Stimulated activated naive B cell treated with anti-CD40 and anti-IgM and Interleukin-4, amounts not matched to agents 10 μg/mL and 1 μg/mL and 100 μg/mL, for 72 hours (primary cell): ENCODE data around the gene AFG3L2.
A peak's percentile ranks its signal among the peaks of the same experiment; 100 is the strongest.

Source experiments
- ATAC-seq, 2 donors: fragments of 150-1000 bp; cut with Tn5 transposase; replicated peaks; 2 replicates each; pipeline ENCODE4 v1.10.0; 2021; ENCODE audit warnings: moderate library complexity in 1 of 2
- DNase-seq: peaks from one replicate; pipeline ENCODE4 v3.0.0; 2021
- H3K27ac Mint-ChIP-seq: one replicate; pipeline ENCODE4 v1.8.0; 2022; ENCODE audit warnings: mild to moderate bottlenecking, mixed read lengths
- H3K27me3 Mint-ChIP-seq, 2 donors: one replicate each; pipeline ENCODE4 v1.8.0; 2022; ENCODE audit warnings: mixed read lengths in 2 of 2
- H3K36me3 Mint-ChIP-seq, 2 donors: one replicate each; pipeline ENCODE4 v1.8.0; 2022; ENCODE audit warnings: mixed read lengths in 2 of 2, mild to moderate bottlenecking in 1 of 2
- H3K4me1 Mint-ChIP-seq, 2 donors: one replicate each; pipeline ENCODE4 v1.8.0; 2022; ENCODE audit warnings: mixed read lengths in 2 of 2, mild to moderate bottlenecking in 1 of 2
- H3K4me3 Mint-ChIP-seq, 2 donors: one replicate each; pipeline ENCODE4 v1.8.0; 2022; ENCODE audit warnings: mild to moderate bottlenecking in 2 of 2, mixed read lengths in 2 of 2, moderate library complexity in 1 of 2
- H3K9me3 Mint-ChIP-seq, 2 donors: one replicate each; pipeline ENCODE4 v1.8.0; 2022; ENCODE audit warnings: mixed read lengths in 2 of 2, mild to moderate bottlenecking in 1 of 2

Gene AFG3L2

DNA sequence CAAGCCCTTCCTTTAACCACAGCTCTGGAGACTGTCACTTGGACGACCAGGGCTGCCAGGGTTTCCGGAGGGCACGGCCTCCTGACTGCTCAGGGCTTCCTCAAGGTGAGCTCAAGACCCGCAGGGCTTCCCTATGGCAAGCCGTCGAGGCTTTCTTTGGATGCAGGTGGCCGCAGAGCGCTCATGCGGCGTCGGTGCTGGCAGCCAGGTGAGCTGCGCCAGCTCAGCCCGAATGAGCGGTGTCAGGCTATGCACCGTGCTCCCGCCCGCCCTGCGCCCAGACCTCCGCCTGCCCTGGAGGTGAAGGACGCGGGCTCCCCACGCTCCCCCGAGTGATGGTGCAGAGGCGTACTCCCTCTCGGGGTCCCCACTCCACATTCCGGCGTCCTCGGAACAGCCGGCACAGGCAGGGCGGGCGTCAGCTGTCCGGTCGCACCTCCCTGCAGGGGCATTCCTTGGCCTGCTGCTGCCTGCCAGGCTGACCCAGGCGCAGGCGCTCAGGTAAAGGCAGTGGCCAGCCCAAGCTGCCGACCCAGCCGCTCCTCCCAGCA, 89.8 kb downstream of the AFG3L2 start:
- Mint-ChIP-seq H3K36me3 (no peaks in the 10 kb centered on the region), H3K27me3 (peaks cover 42 to 51% of the 10 kb centered on the region in 2 donors), H3K27ac (no peak overlapping the region), H3K4me1 (peaks cover 8 to 18% of the 10 kb centered on the region in 2 donors), H3K4me3 (peak overlapping the region; percentile 29 to 69), H3K9me3 (no peaks in the 10 kb centered on the region)
- ATAC-seq (peak; percentile 8 to 16), DNase-seq (no peak)

DNA sequence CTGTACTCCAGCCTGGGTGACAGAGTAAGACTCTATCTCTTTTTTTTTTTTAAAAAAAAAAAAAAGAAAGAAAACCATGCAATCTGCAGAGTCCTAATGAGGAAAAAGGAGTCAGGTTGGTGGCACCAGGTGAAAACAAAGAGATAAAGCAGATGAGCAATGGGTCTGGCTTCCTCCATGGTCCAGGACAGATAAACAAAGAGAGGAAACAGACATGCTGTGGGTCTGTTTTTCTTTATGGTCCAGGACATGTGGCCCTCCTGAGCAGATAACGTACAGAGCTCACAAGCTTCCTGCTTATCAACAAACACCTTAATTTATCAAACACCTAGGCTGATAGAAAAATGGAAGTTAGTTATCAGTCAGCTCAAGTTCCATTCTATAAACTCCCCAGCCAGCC, 93.4 kb downstream of the AFG3L2 start:
- Mint-ChIP-seq H3K4me1 (peaks cover 7 to 16% of the 10 kb centered on the region in 2 donors), H3K27ac (no peak overlapping the region), H3K9me3 (no peaks in the 10 kb centered on the region), H3K27me3 (peaks cover 23 to 35% of the 10 kb centered on the region in 2 donors), H3K36me3 (no peaks in the 10 kb centered on the region), H3K4me3 (no peak overlapping the region)
- ATAC-seq (no peak), DNase-seq (no peak)

GRCh38 chr18:12283256-12283655, 93.8 kb downstream of the AFG3L2 start:
- no peaks in the 10 kb centered on the region for H3K36me3 Mint-ChIP-seq
- DNase-seq = no peak
- ATAC-seq = no peak

GRCh38 chr18:12282442-12283039, 94.5 kb downstream of the AFG3L2 start:
- Mint-ChIP-seq H3K27ac (no peak overlapping the region), H3K4me1 (peaks cover 1 to 6% of the 10 kb centered on the region in 2 donors), H3K36me3 (no peaks in the 10 kb centered on the region), H3K9me3 (no peaks in the 10 kb centered on the region), H3K4me3 (no peak overlapping the region), H3K27me3 (peaks cover 12 to 24% of the 10 kb centered on the region in 2 donors)
- no peak for ATAC-seq
- DNase-seq = no peak

More at GRCh38 chr18:12283256-12283655, 93.8 kb downstream of the AFG3L2 start:
- no peak overlapping the region for H3K4me3 Mint-ChIP-seq
- peaks cover 19 to 31% of the 10 kb centered on the region in 2 donors for H3K27me3 Mint-ChIP-seq
- H3K27ac Mint-ChIP-seq = no peak overlapping the region
- H3K9me3 Mint-ChIP-seq = no peaks in the 10 kb centered on the region
- peaks cover 7 to 13% of the 10 kb centered on the region in 2 donors for H3K4me1 Mint-ChIP-seq

- H3K4me3 Mint-ChIP-seq = no peak overlapping the region
- no peak overlapping the region for H3K27ac Mint-ChIP-seq
- no peak for ATAC-seq
- H3K4me1 Mint-ChIP-seq = peaks cover 0 to 1% of the 10 kb centered on the region in 2 donors
- no peak for DNase-seq
- no peaks in the 10 kb centered on the region for H3K9me3 Mint-ChIP-seq
- H3K27me3 Mint-ChIP-seq = peaks cover 15 to 19% of the 10 kb centered on the region in 2 donors
- H3K36me3 Mint-ChIP-seq = no peaks in the 10 kb centered on the region
Measured at GRCh38 chr18:12281861-12282260, 95.2 kb downstream of the AFG3L2 start.

DNA sequence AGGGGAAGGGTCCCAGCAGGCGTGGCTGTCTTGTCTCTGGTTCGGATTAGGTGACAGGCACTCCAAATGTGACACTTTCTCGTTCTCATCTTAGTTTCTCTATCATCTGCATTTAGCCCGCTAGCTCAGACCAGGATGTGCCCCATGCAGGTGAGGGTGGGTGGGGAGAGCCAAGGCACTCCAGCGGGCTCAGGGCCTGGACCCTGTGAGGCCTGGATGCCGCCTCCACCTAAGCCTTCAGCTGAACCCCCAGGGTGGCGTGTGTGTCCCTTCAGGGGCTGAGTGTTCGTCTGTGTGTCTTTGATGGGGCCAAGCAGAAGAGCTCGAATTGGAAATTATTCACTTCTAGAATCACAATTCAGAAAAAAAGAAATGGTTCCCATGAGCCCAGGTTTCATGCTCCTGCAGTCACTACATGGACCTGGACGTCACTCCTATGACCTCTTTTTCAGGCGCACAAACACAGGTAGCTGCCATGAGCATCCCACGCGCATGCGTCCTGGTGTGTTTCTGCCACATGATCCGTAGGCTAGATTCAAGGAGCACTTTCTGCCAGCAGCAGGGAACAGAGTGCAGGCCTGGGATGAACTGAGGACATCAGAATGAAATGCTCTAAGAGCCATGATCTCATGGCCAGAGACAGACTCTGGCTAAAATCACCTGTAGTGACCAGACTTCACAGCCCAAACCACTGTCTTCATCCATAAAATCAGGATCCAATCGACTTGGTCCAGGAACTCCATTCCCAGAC, 97.1 kb downstream of the AFG3L2 start:
- Mint-ChIP-seq H3K9me3 (no peaks in the 10 kb centered on the region), H3K36me3 (no peaks in the 10 kb centered on the region), H3K4me3 (no peak overlapping the region), H3K27me3 (peaks cover 11 to 16% of the 10 kb centered on the region in 2 donors), H3K27ac (no peak overlapping the region), H3K4me1 (peaks cover 0 to 1% of the 10 kb centered on the region in 2 donors)
- no peak for ATAC-seq
- DNase-seq = no peak
